Mucosa of rectum (tissue), 2 donors: ENCODE data around the gene KCNK3.

Source experiments
- H3K27ac ChIP-seq, 2 donors: one replicate each; pipeline ENCODE4 v1.7.0; 2013; ENCODE audit warnings: inconsistent platforms in 2 of 2, low read depth in 2 of 2, low read length in 2 of 2
- H3K27me3 ChIP-seq, 2 donors: one replicate each; pipeline ENCODE4 v1.7.0; 2013; ENCODE audit warnings: low read length in 2 of 2; ENCODE audit not compliant: control insufficient read depth in 2 of 2, insufficient read depth in 2 of 2
- H3K36me3 ChIP-seq, 2 donors: one replicate each; pipeline ENCODE4 v1.7.0; 2013; ENCODE audit warnings: low read length in 2 of 2; ENCODE audit not compliant: control insufficient read depth in 2 of 2, insufficient read depth in 2 of 2
- H3K4me1 ChIP-seq, 2 donors: one replicate each; pipeline ENCODE4 v1.7.0; 2013; ENCODE audit warnings: low read length in 2 of 2, mild to moderate bottlenecking in 1 of 2; ENCODE audit not compliant: control insufficient read depth in 2 of 2, insufficient read depth in 2 of 2
- H3K4me3 ChIP-seq, 2 donors: one replicate each; pipeline ENCODE4 v1.7.0; 2013; ENCODE audit warnings: low read length in 2 of 2
- H3K9ac ChIP-seq, 2 donors: one replicate each; pipeline ENCODE4 v1.7.0; 2013; ENCODE audit warnings: low read length in 2 of 2, low read depth in 1 of 2, mild to moderate bottlenecking in 1 of 2
- H3K9me3 ChIP-seq, 2 donors: one replicate each; pipeline ENCODE4 v1.7.0; 2013; ENCODE audit warnings: low read length in 2 of 2; ENCODE audit not compliant: control insufficient read depth in 2 of 2
- donor health status: healthy.
- donor health status: Normal muscosa, but diverticular disease.

Gene KCNK3

GRCh38 chr2:26674002-26674751 is 18.3 kb upstream of the KCNK3 start:
- H3K4me3 ChIP-seq, result no peak overlapping the region
- H3K9ac ChIP-seq, result no peak overlapping the region
- H3K9me3 ChIP-seq, result no peaks in the 10 kb centered on the region
- no peaks in the 10 kb centered on the region for H3K4me1 ChIP-seq
- peaks cover 4 to 5% of the 10 kb centered on the region in 2 donors for H3K27me3 ChIP-seq
- H3K27ac ChIP-seq, result no peak overlapping the region
- H3K36me3 ChIP-seq, result no peaks in the 10 kb centered on the region

- no peaks in the 10 kb centered on the region for H3K36me3 ChIP-seq
Observed at GRCh38 chr2:26674771-26675170, 17.8 kb upstream of the KCNK3 start.

GRCh38 chr2:26675651-26676255 is 16.8 kb upstream of the KCNK3 start:
- Histone ChIP-seq H3K27ac (no peak overlapping the region), H3K9ac (no peak overlapping the region), H3K9me3 (no peaks in the 10 kb centered on the region)

More at GRCh38 chr2:26674771-26675170, 17.8 kb upstream of the KCNK3 start:
- Histone ChIP-seq H3K4me1 (no peaks in the 10 kb centered on the region), H3K4me3 (no peak overlapping the region), H3K9me3 (no peaks in the 10 kb centered on the region), H3K9ac (no peak overlapping the region), H3K27ac (no peak overlapping the region), H3K27me3 (peaks cover 4 to 5% of the 10 kb centered on the region in 2 donors)

DNA sequence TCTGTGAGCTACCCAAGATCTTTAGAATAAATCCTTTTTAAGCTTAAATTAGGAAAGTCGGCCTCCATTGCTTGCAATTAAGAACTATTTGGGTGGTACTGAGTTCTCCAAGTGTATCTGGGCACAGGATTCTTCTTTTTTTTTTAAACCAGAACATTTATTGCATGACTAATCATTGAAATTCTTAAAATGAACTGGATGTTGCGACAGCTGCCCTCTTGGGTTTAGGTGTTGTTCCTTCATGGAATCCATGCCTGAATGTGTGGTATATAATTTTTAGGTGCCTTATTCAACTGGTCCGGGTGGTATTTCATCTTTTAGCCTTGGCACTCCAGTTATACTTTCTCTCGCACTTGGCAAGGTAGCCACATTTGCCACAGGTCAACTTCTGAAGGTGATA is 14.5 kb upstream of the KCNK3 start:
- H3K4me1 ChIP-seq, result no peaks in the 10 kb centered on the region

More at GRCh38 chr2:26675651-26676255, 16.8 kb upstream of the KCNK3 start:
- H3K4me1 ChIP-seq, result no peaks in the 10 kb centered on the region
- peaks cover 4 to 5% of the 10 kb centered on the region in 2 donors for H3K27me3 ChIP-seq
- no peaks in the 10 kb centered on the region for H3K36me3 ChIP-seq
- H3K4me3 ChIP-seq, result no peak overlapping the region

GRCh38 chr2:26679867-26680266 is 12.7 kb upstream of the KCNK3 start:
- no peaks in the 10 kb centered on the region for H3K9me3 ChIP-seq
- no peak overlapping the region for H3K9ac ChIP-seq
- no peaks in the 10 kb centered on the region for H3K36me3 ChIP-seq
- H3K4me3 ChIP-seq, result no peak overlapping the region
- no peaks in the 10 kb centered on the region for H3K4me1 ChIP-seq
- no peak overlapping the region for H3K27ac ChIP-seq
- H3K27me3 ChIP-seq, result no peaks in the 10 kb centered on the region

More for the DNA sequence above, 14.5 kb upstream of the KCNK3 start:
- H3K27ac ChIP-seq, result no peak overlapping the region
- H3K9me3 ChIP-seq, result no peaks in the 10 kb centered on the region
- no peaks in the 10 kb centered on the region for H3K27me3 ChIP-seq
- no peak overlapping the region for H3K9ac ChIP-seq
- no peak overlapping the region for H3K4me3 ChIP-seq
- H3K36me3 ChIP-seq, result no peaks in the 10 kb centered on the region

- no peak overlapping the region for H3K27ac ChIP-seq
- no peaks in the 10 kb centered on the region for H3K27me3 ChIP-seq
- H3K4me3 ChIP-seq, result no peak overlapping the region
- no peaks in the 10 kb centered on the region for H3K36me3 ChIP-seq
- H3K4me1 ChIP-seq, result peaks cover 0 to 4% of the 10 kb centered on the region in 2 donors
- no peak overlapping the region for H3K9ac ChIP-seq
- no peaks in the 10 kb centered on the region for H3K9me3 ChIP-seq
Observed at GRCh38 chr2:26681656-26682055, 10.9 kb upstream of the KCNK3 start.

DNA sequence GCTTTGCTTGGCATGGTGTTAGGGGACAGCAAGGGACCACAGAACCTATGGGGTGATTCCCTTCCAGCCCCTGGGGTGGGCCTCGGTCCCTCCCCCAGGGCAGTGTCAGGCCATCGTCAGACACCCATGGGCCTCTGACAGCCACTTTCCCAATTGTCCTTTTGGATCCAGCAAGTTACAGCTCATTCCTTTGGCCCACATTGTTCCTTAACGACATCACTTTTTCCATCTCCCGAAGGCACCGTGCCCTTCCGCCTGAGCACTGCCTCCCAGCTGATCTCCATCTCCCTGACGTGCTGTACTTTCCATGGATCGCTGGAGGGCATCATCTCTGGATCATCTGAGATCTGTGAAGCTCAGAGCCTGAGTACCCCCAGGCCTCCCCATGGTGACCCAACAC is 10.4 kb upstream of the KCNK3 start:
- no peaks in the 10 kb centered on the region for H3K36me3 ChIP-seq
- H3K9ac ChIP-seq, result no peak overlapping the region
- H3K4me1 ChIP-seq, result peaks cover 0 to 4% of the 10 kb centered on the region in 2 donors
- no peaks in the 10 kb centered on the region for H3K27me3 ChIP-seq
- no peak overlapping the region for H3K27ac ChIP-seq
- H3K9me3 ChIP-seq, result no peaks in the 10 kb centered on the region
- H3K4me3 ChIP-seq, result no peak overlapping the region

DNA sequence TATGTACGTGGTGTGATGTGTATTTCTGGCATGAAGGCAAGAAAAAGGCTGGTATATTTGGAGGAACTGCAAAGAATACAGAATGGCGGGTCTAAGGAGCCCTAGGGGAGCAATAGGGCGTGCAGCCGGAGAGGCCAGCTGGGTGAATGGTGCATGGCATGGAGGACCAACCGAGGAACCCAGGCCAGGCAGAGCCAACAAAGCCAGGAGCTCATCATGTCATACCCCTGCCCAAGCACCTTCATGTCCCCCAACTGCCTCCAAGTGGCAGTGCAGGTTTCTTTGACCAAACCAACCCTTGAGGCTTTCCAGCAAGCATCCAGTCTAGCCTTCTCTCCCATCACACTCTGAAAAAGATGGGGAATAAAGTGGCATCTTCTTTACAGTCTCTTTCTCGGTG is 8.9 kb upstream of the KCNK3 start:
- Histone ChIP-seq H3K27me3 (no peaks in the 10 kb centered on the region), H3K27ac (no peak overlapping the region), H3K4me3 (no peak overlapping the region), H3K9ac (no peak overlapping the region), H3K9me3 (no peaks in the 10 kb centered on the region), H3K36me3 (no peaks in the 10 kb centered on the region), H3K4me1 (peaks cover 0 to 4% of the 10 kb centered on the region in 2 donors)

- H3K9me3 ChIP-seq, result no peaks in the 10 kb centered on the region
- H3K4me1 ChIP-seq, result peaks cover 0 to 4% of the 10 kb centered on the region in 2 donors
- peaks cover 0 to 3% of the 10 kb centered on the region in 2 donors for H3K27me3 ChIP-seq
- no peak overlapping the region for H3K9ac ChIP-seq
- no peak overlapping the region for H3K4me3 ChIP-seq
- no peak overlapping the region for H3K27ac ChIP-seq
- no peaks in the 10 kb centered on the region for H3K36me3 ChIP-seq
Observed at GRCh38 chr2:26685341-26685740, 7.2 kb upstream of the KCNK3 start.

GRCh38 chr2:26685989-26686839 is 6.3 kb upstream of the KCNK3 start:
- Histone ChIP-seq H3K36me3 (no peaks in the 10 kb centered on the region), H3K4me3 (no peak overlapping the region), H3K27ac (no peak overlapping the region), H3K9ac (no peak overlapping the region), H3K27me3 (peaks cover 0 to 8% of the 10 kb centered on the region in 2 donors), H3K9me3 (no peaks in the 10 kb centered on the region), H3K4me1 (peaks cover 0 to 4% of the 10 kb centered on the region in 2 donors)
